Measurements from ENCODE around the gene KCNJ6.

The KCNJ6 gene

GRCh38 chr21:37903396-37903795 is 12.9 kb downstream of the KCNJ6 start:
- no peak for DNase-seq

DNA sequence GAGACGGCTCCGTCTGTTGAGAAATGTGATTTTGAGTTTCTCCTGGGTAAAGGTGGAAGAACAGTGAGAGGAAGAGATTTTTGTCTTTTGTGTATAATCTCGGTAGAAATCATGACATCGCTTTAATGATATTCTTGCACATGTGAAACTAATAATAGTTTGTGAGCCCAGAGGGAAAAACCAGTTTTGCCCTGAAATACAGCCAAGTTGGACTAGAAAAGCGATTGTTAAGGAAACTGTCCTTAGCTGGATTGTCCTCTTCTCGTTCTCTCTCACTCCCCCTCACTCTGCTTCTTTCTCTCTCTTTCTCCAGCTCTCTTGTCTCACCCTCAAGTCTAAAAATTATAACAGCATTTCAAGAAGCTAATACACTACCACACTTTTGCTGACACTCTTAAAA is 17.1 kb downstream of the KCNJ6 start:
- DNase-seq: no peak

GRCh38 chr21:37896788-37897187 is 19.5 kb downstream of the KCNJ6 start:
- no peak for DNase-seq

DNA sequence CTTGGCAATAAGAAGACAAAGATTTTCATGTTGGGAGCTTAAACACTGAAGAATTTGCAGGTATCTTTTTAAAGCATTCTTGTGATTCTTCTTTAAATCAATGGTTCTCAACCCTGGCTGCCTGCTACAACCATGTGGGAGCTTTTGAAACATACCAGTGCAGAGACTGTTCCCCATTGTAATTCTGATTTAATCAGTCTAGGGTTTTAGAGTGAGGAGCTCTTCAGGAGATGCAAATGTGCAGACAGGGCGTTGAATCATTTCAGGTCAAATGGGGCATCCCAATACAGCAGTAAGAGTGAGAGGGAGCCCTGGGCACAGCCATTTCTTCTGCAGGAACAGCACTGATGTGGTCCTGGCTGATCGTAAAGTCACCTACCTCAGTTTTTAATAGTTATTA is 24.3 kb downstream of the KCNJ6 start:
- no peak for DNase-seq

GRCh38 chr21:37888659-37889058 is 27.6 kb downstream of the KCNJ6 start:
- DNase-seq: no peak

GRCh38 chr21:37886726-37887299 is 29.4 kb downstream of the KCNJ6 start:
- DNase-seq: no peak

DNA sequence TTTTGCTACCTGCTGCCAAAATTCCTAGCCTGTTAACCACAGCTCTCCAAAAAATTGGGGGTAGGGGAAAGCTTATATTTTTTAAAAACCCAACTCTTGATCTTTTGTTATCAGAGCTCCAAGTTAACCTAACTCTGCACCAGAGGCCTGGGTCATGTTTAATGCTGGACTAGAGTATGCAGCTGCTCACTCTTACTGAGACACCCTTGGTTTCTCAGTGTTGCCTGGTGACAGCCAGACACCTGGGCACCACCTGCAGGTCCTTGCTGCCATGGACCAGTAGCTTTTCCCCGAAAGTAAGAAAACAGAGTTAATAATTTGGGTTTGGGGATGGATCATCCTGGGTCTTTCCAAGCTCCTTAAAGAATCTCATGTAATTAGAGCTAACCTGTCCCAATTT is 30.1 kb downstream of the KCNJ6 start:
- no peak for DNase-seq

GRCh38 chr21:37878946-37879660 is 37.2 kb downstream of the KCNJ6 start:
- no peak for DNase-seq

GRCh38 chr21:37877888-37878684 is 38.2 kb downstream of the KCNJ6 start:
- no peak for DNase-seq

DNA sequence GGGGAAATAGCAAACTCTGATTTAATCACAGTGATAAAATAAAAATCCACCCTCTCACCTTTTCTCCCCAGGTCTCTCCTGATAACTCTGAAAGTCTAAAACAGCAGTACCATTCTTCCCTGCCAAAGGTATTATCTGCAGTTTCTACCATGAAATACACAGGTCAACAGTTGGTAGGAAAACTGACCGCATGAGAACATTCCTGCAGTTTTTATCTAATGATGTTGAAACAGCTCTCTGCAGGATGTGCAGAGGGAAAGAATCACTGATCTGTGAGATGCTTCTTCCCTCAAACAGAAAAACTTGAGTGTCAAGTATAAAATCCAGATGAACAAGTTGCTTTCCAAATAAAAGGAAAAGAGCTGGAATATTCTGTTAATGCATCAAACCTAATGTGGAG is 39.1 kb downstream of the KCNJ6 start:
- DNase-seq: no peak

DNA sequence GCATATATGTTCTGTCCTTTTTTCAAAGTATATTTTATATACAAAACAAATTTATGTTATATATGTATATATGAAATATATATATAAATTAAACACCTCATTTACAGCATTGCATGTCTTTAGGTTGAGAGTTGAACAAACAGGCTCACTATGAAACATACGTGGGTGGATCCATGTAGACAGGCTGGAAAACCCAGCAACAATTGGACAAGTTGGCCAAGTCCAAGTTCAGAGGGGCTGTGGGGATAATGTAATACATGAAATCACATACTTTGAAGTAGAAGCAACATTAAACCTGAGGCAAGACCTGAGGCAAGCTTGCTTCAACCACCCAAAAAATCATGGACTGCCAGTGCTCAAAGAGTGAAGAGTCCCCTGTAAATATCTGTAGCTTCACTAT is 39.7 kb downstream of the KCNJ6 start:
- DNase-seq: no peak

GRCh38 chr21:37874904-37875780 is 41.1 kb downstream of the KCNJ6 start:
- no peak for DNase-seq

DNA sequence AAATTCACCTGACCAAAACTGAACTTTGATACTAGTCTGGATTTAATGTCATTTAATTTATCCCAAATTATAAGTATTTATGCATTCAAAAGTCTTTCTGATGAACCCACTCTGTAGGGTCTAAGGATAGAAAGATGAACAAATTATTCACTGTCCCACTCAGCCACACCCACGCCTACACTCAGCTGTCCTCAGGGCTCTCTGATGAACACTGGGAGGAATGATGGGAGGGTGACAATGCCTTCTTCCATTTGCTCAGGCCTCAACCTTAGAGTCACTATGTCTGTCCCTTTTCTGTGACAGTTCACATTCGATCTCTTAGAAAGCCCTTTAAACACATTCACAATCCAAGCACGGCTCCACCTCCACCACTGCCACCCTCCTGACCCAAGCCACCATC is 41.8 kb downstream of the KCNJ6 start:
- no peak for DNase-seq

DNA sequence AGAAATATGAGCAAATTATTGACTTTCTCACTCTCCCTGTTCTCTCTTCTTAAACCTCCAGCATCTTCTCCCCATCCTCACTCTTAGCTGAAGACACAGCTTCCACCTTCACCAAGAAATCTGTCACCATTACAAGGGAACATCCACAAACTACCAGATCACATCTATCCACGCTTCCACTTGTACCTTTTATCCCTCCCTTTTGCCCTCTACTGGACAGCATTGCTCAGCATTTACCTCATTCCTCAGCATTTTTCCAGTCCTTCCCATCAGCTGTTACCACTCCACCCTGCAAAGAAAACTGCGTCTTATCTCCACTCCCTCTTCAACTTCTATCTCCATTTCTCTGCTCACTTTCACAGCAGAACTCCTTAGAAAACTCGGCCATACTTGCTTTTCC is 42.6 kb downstream of the KCNJ6 start:
- DNase-seq: no peak

GRCh38 chr21:37871121-37871862 is 45.0 kb downstream of the KCNJ6 start:
- DNase-seq: no peak

DNA sequence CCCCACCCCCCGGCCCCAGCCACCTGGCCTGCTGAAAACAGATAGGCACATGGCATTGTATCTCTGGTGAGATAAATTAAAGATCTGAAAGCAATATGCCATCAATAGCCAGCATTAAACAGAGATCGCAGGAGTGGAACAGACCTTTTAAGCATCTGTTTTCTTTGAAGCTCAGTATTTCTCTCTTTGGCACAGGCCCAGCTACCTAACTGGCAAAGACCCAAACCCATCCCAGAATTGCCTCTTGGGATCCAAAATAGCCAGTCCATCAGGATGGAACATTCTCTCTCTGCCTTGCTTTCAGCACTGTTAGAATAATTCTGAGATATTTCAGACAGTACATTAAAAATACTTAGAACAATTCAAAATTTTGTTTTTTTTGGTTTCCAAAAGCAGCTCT is 46.0 kb downstream of the KCNJ6 start:
- DNase-seq: no peak

DNA sequence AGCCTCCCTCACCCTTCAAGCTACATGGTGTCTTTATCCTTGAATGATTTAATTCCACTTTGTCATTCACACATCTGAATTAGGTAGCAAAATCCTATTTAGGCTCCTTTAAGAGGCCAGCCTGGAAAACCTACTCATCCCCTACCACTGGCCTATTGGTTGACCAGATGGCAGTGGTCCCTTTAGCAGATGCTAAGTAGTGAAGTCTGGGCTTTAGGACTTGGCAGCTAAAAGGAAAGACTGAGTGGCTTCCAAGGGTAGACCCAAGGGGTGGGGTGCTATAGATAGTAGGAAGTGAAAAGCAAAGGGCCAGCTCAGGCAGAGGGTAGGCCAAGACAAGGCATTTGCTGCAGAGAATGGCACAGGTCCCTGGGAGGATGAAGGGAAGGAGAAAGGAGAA is 46.6 kb downstream of the KCNJ6 start:
- no peak for DNase-seq

- DNase-seq: no peak
Observed at GRCh38 chr21:37868446-37869295, 47.6 kb downstream of the KCNJ6 start.

- peak; percentile 24 to 49 for DNase-seq
Observed at GRCh38 chr21:37866027-37866426, 50.2 kb downstream of the KCNJ6 start.

DNA sequence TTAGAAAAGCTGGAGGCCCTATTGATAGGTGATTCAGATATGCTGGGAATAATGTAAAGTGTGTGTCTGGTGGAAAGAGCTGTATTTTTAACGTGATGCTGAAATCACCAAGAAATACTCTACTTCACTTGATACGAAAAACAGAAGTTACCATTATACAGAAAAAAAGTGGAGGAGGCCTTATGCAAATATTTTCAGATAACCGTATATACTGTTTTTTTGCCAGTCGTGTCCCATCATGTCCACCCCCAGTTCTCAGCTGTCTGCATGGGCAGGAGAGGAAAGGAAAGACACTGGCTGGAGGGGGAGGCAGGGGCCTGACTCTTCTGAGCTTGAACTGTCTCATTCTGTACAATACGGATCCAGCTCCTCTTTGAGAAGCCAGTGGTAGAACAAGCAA is 51.1 kb downstream of the KCNJ6 start:
- DNase-seq: no peak

DNA sequence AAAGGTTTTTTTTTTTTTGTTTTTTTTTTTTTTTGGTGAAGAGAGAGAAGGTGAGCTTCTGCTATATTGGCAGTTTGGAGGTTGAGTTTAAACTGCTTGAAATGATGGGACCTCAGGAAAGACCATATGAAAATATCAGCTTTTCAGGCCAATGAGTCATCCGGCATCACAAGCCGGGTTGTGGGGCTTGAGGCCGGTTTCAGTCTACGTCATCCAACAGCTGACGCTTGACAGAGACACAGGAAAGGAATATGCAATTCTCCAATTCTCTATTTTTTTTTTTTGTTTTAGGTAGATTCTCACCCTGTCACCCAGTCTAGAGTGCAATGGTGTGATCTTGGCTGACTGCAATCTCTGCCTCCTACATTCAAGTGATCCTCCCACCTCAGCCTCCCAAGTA is 52.4 kb downstream of the KCNJ6 start:
- peak in 1 of 2 donors; percentile 68 for DNase-seq

All from CD4-positive, alpha-beta T cell treated with Interleukin-4 for 1 hour (primary cell).